Heart left ventricle (tissue), 13 donors: ENCODE results near the gene NAA80.

ENCODE experiments used
- CTCF ChIP-seq, 12 donors: fragments of 200-600 bp; sonication (generic) in 4 of 12; IDR thresholded peaks; one replicate each; pipeline versions ENCODE4 v1.5.0 to v1.8.0; 2018 to 2022; ENCODE audit warnings: antibody characterized with exemption in 12 of 12, mild to moderate bottlenecking in 5 of 12
- POLR2A ChIP-seq, 2 donors: fragments of 450-650 bp; IDR thresholded peaks; one replicate each; pipeline ENCODE4 v1.6.1; 2017; ENCODE audit warnings: antibody characterized with exemption in 2 of 2, mild to moderate bottlenecking in 2 of 2, moderate library complexity in 2 of 2
- donor health status: ischemic (EF 13 %, LVEDD 7.1; RV severe dilation, severe dysfunction).
- donor health status: DM: no; HTN: yes; CAD: no.
- donor health status: DM: no; HTN: no; CAD: no.
- donor health status: ischemic (EF 25% LVEDD 6.9; RV normal size, moderate dysfunction).
- donor health status: ischemic (EF 25% LVEDD 5.7; RV mildly dilated, moderate dysfunction).
- donor health status: ischemic (EF 35%, LVEDD 5.7; RV mildly dilated, moderate dysfunction).
- donor health status: nonischemic (EF 11% LVEDD 7.7; RV severe dilation, severe dysfunction).
- donor health status: DM: yes; HTN: yes; CAD: no.
- donor health status: PGD.
- donor health status: ischemic (EF 29% LVEDD 5.4; RV normal size, mild dysfunction).
- donor health status: nonischemic (EF 23%, LVEDD 6.1; RV moderate dilation, normal function).

GRCh38 chr3:50327943-50328691 is 28.9 kb upstream of the NAA80 start, which contains the start of gene TUSC2:
- TF ChIP-seq CTCF (IDR thresholded peaks at IDR 0.05) (peak in 1 of 12 donors; percentile 11), POLR2A (IDR thresholded peaks at IDR 0.05) (peak; percentile 28 to 82)
